DOHH2 (cell line): ENCODE results near the gene RUNX2.

Source experiments
- EZH2phosphoT487 ChIP-seq: fragments of 200-600 bp; sonication (generic); IDR thresholded peaks from 2 replicates; pipeline ENCODE4 v1.6.1; 2017; ENCODE audit warnings: borderline replicate concordance, mild to moderate bottlenecking, antibody characterized with exemption, low read length, moderate library complexity, mixed read lengths
- TF ChIP-seq, protein P1 (sequence below): fragments of 200-600 bp; sonication (generic); IDR thresholded peaks from one replicate; pipeline ENCODE4 v1.5.1; 2014; ENCODE audit warnings: antibody characterized with exemption, mild to moderate bottlenecking, low read depth, low read length; ENCODE audit not compliant: poor library complexity, severe bottlenecking

DNA sequence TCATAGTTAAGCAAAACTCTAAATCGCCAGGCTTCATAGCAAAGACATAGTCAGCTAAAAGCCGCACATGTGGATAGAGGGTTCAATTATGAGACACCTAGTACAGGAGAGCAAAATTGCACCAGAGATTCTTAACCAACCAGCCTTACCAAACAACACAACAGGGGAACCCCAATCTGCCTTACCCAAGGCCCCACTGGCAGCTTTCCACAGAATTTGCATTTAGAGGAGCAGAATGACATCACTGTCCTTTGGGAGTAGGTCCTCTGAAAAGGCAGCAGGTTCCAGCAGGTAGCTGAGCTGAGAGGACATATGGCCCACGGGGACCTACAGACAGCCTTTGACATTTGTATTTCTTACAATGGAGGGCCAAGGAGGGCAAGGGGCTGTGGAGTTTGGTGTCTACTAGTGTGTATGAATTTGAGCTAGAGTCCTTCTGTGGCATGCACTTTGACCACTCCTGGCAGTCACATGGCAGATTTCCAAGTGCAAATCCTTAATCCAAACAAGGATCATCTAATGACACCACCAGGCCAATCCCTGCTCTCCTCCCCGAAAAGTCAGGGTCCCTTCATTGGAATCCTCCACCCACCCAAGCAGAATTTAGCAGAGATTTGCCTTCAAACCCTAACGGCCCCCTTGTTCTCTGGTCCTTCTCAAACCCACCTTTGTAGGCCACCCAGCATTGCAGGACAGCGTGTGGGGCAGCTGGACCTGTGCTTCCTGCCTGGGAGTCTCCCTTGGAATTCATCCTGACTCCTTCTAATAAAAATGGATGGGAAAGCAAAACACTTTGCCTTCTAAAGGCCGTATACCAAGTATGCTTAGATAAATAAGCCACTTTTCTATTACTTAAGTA, 220.8 kb downstream of the RUNX2 start:
- TF ChIP-seq, protein P1, sequence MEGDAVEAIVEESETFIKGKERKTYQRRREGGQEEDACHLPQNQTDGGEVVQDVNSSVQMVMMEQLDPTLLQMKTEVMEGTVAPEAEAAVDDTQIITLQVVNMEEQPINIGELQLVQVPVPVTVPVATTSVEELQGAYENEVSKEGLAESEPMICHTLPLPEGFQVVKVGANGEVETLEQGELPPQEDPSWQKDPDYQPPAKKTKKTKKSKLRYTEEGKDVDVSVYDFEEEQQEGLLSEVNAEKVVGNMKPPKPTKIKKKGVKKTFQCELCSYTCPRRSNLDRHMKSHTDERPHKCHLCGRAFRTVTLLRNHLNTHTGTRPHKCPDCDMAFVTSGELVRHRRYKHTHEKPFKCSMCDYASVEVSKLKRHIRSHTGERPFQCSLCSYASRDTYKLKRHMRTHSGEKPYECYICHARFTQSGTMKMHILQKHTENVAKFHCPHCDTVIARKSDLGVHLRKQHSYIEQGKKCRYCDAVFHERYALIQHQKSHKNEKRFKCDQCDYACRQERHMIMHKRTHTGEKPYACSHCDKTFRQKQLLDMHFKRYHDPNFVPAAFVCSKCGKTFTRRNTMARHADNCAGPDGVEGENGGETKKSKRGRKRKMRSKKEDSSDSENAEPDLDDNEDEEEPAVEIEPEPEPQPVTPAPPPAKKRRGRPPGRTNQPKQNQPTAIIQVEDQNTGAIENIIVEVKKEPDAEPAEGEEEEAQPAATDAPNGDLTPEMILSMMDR: no peak
- TF ChIP-seq EZH2phosphoT487: no peak
